SK-N-MC (cell line): ENCODE measurements around the gene RUVBL1.

Source experiments
- EZH2 ChIP-seq: fragments of 200-600 bp; sonication (generic); IDR thresholded peaks from one replicate; pipeline ENCODE4 v1.6.1; 2017; ENCODE audit warnings: antibody characterized with exemption
- FOXP2 ChIP-seq: optimal IDR thresholded peaks from 2 replicates; pipeline ENCODE3; 2011; ENCODE audit warnings: mild to moderate bottlenecking, moderate library complexity; ENCODE audit not compliant: insufficient read depth; ENCODE audit errors: extremely low read length, control extremely low read depth
- POLR2AphosphoS5 ChIP-seq: IDR thresholded peaks from 2 replicates; pipeline ENCODE4 v1.6.1; 2012; ENCODE audit warnings: mild to moderate bottlenecking, low read depth, low read length, borderline replicate concordance

DNA sequence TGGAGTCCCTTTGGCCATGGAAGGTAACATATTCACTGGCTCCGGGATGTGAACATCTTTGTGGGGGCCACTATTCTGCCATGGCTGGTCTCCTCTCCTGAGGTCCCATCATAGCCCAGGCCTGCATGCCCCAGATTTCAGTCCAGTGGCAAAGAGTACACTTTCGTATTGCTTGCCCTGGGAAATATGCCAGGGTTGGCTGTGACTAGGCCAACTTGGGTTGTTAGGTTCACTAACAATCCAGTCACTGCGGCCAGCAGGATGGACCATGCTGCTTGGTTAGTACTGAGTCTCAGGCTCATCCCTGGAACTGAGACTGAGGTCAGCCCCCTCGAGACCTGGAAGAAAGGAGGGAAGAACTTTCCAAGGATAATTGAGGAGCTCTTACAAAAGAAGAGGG is 19.9 kb upstream of the RUVBL1 start:
- TF ChIP-seq POLR2AphosphoS5, result no peak
- TF ChIP-seq EZH2, result no peak
- no peak for TF ChIP-seq FOXP2
